GM21528 (cell line): Measurements from ENCODE around the gene CALCB.
"Not testable (repeated sequence)": the region's sequence is repeated elsewhere in the genome, so short reads cannot be mapped to it uniquely, and the experiment has no call there.

ENCODE experiments used
- ATAC-seq: cut with Tn5 transposase; IDR thresholded peaks from one replicate; pipeline ENCODE4 v1.9.1; 2021; ENCODE audit warnings: mild to moderate bottlenecking, moderate library complexity; ENCODE audit not compliant: unreplicated experiment, low FRiP score

Gene CALCB

GRCh38 chr11:15073361-15074205 lies at the start of gene CALCB:
Gene CALCB (plus strand): TSS chr11:15073593. CDS start chr11:15074719, 1,126 bp downstream.
- no peak for ATAC-seq

- no peak for ATAC-seq
These were observed 46.4 kb upstream of the CALCB start for GRCh38 chr11:15027011-15027410.

- ATAC-seq, result no peak
These were observed 45.4 kb upstream of the CALCB start for GRCh38 chr11:15027956-15028355.

GRCh38 chr11:15028379-15028778 lies 45.0 kb upstream of the CALCB start:
- no peak for ATAC-seq

- ATAC-seq, result not testable (repeated sequence)
These were observed 41.4 kb upstream of the CALCB start for GRCh38 chr11:15031945-15032344.

- no peak for ATAC-seq
These were observed 38.6 kb upstream of the CALCB start for GRCh38 chr11:15034687-15035267.

- no peak for ATAC-seq
These were observed 38.1 kb upstream of the CALCB start for GRCh38 chr11:15035283-15035682.

- ATAC-seq, result no peak
These were observed 34.4 kb upstream of the CALCB start for GRCh38 chr11:15038963-15039362.

- no peak for ATAC-seq
These were observed 28.2 kb upstream of the CALCB start for GRCh38 chr11:15045209-15045608.

- ATAC-seq, result no peak
These were observed 27.5 kb upstream of the CALCB start for GRCh38 chr11:15045891-15046290.

GRCh38 chr11:15046673-15047072 lies 26.7 kb upstream of the CALCB start:
- ATAC-seq, result not testable (repeated sequence)

- no peak for ATAC-seq
These were observed 24.8 kb upstream of the CALCB start for GRCh38 chr11:15048616-15049015.

- ATAC-seq, result no peak
These were observed 20.2 kb upstream of the CALCB start for GRCh38 chr11:15053191-15053685.

- no peak for ATAC-seq
These were observed 17.6 kb upstream of the CALCB start for GRCh38 chr11:15055620-15056356.

GRCh38 chr11:15057329-15057728 lies 16.1 kb upstream of the CALCB start:
- ATAC-seq, result no peak

- ATAC-seq, result no peak
These were observed 14.1 kb upstream of the CALCB start for GRCh38 chr11:15059132-15059915.

GRCh38 chr11:15062599-15062998 lies 10.8 kb upstream of the CALCB start:
- ATAC-seq, result no peak

- not testable (repeated sequence) for ATAC-seq
These were observed 3.6 kb upstream of the CALCB start for GRCh38 chr11:15069751-15070150.

GRCh38 chr11:15071556-15072255 lies 1.7 kb upstream of the CALCB start:
- no peak for ATAC-seq
